ENCODE data around the gene FDXR. TPM values are rescaled to one million over a fixed set of nuclear protein-coding genes. Genes with fewer than 3 reads are reported as not detected.

FDXR gene
- total and polyA plus RNA-seq, 12 donors, result 2.4 to 6.3 (median 3.9) TPM

DNA sequence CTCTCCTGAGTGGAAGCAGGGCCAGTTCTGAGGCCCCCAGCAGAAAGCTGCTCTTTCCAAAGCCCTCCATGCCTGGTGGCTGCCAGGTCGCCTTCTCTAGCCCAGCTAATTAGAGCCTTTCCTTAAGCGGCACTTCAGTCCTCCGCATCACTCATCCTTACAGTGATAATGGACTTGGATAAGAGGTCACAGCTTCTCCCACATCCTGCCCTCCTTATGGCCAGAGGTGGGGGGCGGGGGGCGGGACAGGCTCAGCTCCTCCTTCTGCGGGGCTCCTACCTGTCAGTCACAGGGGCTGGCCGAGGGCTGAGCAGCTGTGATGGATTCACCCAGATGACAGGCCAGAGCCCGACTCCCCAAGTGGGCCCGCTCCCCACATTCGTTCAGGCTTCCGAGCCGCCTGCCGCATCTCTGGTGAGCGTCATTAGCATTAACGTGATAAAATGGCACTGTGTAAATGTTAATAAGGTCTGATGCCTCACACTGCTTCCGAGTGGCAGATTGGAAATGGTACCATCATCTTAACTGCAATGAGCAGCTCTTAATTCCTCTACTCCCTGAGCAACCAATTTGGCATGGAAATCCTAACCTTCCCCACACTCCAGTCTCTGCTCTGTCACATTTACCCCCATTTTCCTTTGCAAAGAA, 54.4 kb downstream of the FDXR start:
- Histone ChIP-seq H3K9me3 (no peaks in the 10 kb centered on the region), H3K27me3 (no peaks in the 10 kb centered on the region), H3K36me3 (peaks cover 0 to 56% (median 0%) of the 10 kb centered on the region in 9 donors), H3K4me3 (no peak overlapping the region), H3K27ac (no peak overlapping the region), H3K4me1 (peaks cover 0 to 31% (median 12%) of the 10 kb centered on the region in 9 donors)
- DNase-seq, result no peak
- TF ChIP-seq, protein P1, sequence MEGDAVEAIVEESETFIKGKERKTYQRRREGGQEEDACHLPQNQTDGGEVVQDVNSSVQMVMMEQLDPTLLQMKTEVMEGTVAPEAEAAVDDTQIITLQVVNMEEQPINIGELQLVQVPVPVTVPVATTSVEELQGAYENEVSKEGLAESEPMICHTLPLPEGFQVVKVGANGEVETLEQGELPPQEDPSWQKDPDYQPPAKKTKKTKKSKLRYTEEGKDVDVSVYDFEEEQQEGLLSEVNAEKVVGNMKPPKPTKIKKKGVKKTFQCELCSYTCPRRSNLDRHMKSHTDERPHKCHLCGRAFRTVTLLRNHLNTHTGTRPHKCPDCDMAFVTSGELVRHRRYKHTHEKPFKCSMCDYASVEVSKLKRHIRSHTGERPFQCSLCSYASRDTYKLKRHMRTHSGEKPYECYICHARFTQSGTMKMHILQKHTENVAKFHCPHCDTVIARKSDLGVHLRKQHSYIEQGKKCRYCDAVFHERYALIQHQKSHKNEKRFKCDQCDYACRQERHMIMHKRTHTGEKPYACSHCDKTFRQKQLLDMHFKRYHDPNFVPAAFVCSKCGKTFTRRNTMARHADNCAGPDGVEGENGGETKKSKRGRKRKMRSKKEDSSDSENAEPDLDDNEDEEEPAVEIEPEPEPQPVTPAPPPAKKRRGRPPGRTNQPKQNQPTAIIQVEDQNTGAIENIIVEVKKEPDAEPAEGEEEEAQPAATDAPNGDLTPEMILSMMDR (IDR thresholded peaks at IDR 0.05), result no peak
- 91 to 95% methylated on average over 16 of the region's 16 CpGs for WGBS, 2 donors
- ATAC-seq, result no peak
- intact Hi-C loops (cut with DNase I), result no loop called here

DNA sequence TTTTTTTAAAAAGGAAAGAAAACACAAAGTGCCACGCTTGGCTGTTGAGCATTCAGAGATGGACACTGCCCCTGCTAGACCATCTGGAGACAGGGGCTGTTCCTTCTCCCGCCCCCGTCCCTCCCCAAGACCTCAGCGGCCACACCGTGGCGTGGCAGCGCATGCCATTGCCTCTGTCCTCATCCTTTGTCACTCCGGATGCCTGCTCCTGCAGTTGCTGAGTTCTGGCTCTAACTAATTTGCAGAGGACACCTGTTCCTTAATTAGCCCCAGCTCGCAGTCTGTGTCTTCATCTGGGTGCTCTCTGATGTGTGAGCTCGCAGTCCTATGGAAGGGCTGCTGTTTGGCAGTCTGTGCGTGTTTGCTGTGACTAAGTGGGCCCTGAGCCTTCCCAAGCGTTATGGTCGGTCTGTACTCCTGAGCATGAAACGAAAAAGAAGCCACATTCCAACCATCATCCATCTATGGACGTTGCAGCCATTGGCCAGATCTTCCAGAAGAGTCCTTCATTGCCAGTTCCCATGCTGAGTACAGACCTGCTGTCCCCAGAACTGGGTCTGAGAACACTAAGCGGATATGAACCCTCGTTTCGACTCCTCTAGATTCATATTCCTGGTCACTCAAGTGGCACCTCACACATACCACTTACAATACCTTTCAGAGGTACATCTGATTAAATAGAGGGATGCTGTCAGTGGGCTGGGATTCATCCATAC, 55.7 kb downstream of the FDXR start:
- Histone ChIP-seq H3K27me3 (no peaks in the 10 kb centered on the region), H3K4me1 (peaks cover 0 to 33% (median 13%) of the 10 kb centered on the region in 9 donors), H3K4me3 (no peak overlapping the region), H3K9me3 (no peaks in the 10 kb centered on the region), H3K27ac (no peak overlapping the region), H3K36me3 (peaks cover 0 to 54% (median 0%) of the 10 kb centered on the region in 9 donors)
- ATAC-seq, result no peak
- TF ChIP-seq, protein P1 (IDR thresholded peaks at IDR 0.05), result no peak
- intact Hi-C loops (cut with DNase I), result no loop called here
- DNase-seq, result no peak
- 89 to 90% methylated on average over 18 of the region's 18 CpGs for WGBS, 2 donors

DNA sequence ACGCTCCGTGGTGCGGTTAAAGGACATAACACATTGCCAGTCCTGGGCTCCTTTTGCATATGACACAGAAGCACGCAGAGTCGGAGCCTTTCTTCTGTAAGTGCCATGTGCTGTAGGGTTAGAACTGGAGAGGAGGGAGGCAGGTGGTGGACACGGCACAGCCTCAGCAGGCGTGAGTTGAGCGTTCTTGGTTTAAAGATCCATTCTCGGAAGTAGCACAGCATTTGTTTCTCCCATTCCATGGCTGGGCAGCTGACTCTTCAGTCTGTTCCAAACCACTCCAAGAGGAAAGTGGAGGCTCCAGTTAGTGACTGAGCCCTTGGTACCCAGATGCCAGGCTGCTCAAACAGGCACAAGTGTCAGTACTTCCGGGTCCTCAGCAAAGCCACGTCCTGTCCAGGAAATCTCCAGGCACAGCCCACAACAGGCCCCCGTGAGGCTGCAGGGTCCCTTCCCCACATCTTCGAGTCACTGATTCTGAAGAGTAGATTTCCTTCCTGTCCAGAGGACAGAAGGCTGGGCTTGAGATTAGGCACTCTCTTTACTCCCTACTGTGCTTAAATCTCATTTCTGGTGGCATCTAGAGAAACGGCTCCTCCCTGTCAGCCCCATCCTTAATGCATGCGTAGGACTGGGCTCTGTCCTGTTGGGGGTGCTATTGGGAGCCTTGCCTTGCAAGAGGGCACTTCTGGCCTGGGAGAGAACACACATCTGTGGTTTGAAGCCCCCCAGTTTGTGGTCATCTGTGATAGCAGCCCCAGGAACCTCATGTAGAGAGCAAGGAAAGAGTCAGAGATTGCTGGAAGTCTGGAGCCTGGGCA, 57.0 kb downstream of the FDXR start:
- ATAC-seq, result no peak
- H3K4me3 ChIP-seq, result no peak overlapping the region
- no peak for DNase-seq
- 78 to 82% methylated on average over 15 of the region's 15 CpGs for WGBS, 2 donors
- intact Hi-C loops (cut with DNase I), result no loop called here
- H3K27me3 ChIP-seq, result no peaks in the 10 kb centered on the region
- peaks cover 0 to 41% (median 0%) of the 10 kb centered on the region in 9 donors for H3K36me3 ChIP-seq
- H3K4me1 ChIP-seq, result peaks cover 0 to 39% (median 22%) of the 10 kb centered on the region in 9 donors
- TF ChIP-seq, protein P1 (IDR thresholded peaks at IDR 0.05), result peak in 3 of 9 donors; percentile 5 to 6 (median 6)
- H3K9me3 ChIP-seq, result no peaks in the 10 kb centered on the region
- no peak overlapping the region for H3K27ac ChIP-seq

DNA sequence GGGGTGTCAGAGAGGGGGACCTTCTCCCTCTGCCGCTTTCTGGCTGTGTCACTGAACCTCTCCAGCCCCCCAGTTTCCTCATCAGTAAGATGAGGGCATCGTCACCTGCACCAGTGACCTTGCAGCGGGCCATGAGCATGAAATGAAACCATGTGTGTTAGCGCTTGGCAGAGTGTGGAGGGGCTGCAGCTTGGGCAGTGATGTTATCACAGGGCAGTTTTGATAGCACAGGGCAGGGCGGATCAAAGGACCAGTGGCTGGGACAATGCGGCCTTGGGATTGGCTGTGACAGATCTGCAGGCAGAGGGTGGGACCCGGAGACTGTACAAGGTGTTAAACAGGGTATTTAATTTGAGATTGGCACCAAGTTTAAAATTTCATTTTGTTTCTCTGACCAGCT, 57.7 kb downstream of the FDXR start:
- H3K4me3 ChIP-seq, result no peak overlapping the region
- no peak for DNase-seq
- H3K27me3 ChIP-seq, result no peaks in the 10 kb centered on the region
- 93% methylated on average over 7 of the region's 7 CpGs for WGBS, 2 donors
- intact Hi-C loops (cut with DNase I), result no loop called here
- no peak overlapping the region for H3K27ac ChIP-seq
- H3K9me3 ChIP-seq, result no peaks in the 10 kb centered on the region
- H3K4me1 ChIP-seq, result peaks cover 0 to 41% (median 22%) of the 10 kb centered on the region in 9 donors
- no peak for ATAC-seq
- TF ChIP-seq, protein P1 (IDR thresholded peaks at IDR 0.05), result no peak
- H3K36me3 ChIP-seq, result peaks cover 0 to 34% (median 0%) of the 10 kb centered on the region in 9 donors
